GM12801 (cell line): ENCODE measurements around the gene CDCA7.

ENCODE experiments used
- TF ChIP-seq, protein P1 (sequence below): IDR thresholded peaks from one replicate; pipeline ENCODE4 v1.5.1; 2011; ENCODE audit warnings: control low read depth; ENCODE audit not compliant: insufficient read length; ENCODE audit errors: extremely low read depth

CDCA7 gene

GRCh38 chr2:173353556-173353955, 1.1 kb upstream of the CDCA7 start:
- TF ChIP-seq, protein P1, sequence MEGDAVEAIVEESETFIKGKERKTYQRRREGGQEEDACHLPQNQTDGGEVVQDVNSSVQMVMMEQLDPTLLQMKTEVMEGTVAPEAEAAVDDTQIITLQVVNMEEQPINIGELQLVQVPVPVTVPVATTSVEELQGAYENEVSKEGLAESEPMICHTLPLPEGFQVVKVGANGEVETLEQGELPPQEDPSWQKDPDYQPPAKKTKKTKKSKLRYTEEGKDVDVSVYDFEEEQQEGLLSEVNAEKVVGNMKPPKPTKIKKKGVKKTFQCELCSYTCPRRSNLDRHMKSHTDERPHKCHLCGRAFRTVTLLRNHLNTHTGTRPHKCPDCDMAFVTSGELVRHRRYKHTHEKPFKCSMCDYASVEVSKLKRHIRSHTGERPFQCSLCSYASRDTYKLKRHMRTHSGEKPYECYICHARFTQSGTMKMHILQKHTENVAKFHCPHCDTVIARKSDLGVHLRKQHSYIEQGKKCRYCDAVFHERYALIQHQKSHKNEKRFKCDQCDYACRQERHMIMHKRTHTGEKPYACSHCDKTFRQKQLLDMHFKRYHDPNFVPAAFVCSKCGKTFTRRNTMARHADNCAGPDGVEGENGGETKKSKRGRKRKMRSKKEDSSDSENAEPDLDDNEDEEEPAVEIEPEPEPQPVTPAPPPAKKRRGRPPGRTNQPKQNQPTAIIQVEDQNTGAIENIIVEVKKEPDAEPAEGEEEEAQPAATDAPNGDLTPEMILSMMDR = no peak

DNA sequence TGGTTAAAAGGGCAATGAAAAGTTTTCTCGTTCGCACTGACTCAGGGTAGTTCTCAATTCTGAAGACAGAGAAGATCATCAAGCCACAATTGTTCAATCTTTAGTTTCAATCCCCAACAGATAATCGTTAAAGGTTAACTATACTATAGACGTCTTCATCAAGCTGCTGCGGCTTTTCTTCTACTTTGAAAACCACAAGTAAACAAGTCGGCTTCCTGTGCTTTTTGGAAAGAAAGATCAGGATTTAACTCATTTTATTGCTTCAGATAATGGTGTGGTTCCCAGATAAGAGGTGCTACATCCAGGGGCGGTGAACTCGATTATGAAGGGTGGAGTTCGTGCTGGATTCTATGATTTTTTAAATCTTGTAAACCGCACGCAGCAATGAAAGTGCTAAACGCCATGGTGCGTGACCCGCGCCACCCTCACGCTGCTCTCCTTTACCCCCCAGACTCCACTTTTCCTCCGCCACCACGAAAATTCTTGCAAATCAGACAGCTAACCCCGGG, 545 bp upstream of the CDCA7 start:
- TF ChIP-seq, protein P1 = no peak

GRCh38 chr2:173355132-173355865, 627 bp downstream of the CDCA7 start:
- TF ChIP-seq, protein P1 = no peak

GRCh38 chr2:173355866-173356508, 1.3 kb downstream of the CDCA7 start:
- TF ChIP-seq, protein P1 = no peak

DNA sequence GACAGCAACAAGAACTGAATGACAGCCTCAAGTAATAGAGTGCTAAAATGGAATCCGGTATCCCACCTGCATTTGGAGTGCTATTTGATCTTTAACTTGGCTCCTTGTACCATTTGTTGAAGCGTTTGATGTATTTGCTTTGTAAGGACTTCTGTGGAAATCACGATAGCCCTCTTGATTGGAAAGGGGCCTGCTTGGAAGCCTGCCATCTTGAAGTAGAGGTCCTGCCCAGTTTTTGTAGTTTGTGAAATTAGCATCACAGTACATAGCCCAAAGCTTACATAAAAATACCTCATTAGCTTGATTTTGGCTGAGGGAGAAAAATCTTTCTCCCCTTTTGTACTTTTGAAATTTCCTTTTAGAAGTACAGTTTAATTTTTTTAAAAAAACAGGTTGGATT, 2.7 kb downstream of the CDCA7 start:
- TF ChIP-seq, protein P1 = no peak

DNA sequence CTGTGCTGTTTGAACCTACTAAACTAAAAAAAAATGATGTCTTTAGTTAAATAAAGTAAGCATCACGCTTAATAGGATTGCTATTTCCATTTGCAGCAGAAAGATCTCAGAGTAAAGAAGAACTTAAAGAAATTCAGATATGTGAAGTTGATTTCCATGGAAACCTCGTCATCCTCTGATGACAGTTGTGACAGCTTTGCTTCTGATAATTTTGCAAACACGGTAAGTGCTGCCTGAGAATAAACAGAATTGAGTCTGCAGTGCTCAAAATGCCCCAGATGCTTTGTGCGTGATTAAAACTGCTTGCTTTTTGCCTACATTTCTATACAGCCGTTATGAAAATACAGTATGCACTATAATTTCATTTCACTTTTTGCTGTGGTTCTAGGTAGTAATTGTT, 3.9 kb downstream of the CDCA7 start:
- TF ChIP-seq, protein P1 = no peak

DNA sequence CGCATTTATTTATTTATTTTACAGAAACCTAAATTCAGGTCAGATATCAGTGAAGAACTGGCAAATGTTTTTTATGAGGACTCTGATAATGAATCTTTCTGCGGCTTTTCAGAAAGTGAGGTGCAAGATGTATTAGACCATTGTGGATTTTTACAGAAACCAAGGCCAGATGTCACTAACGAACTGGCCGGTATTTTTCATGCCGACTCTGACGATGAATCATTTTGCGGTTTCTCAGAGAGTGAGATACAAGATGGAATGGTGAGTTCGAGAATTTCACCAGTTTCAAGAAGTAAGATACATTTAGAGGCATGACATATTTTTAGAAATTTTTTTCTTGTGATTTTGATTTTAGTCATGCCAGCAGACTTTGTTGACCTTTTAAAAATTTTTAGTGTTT, 4.6 kb downstream of the CDCA7 start:
- TF ChIP-seq, protein P1 = no peak
